Pancreas (tissue), 10 donors: Measurements from ENCODE around the gene FAM47E. TPM values are rescaled to one million over a fixed set of nuclear protein-coding genes. Genes with fewer than 3 reads are reported as not detected.
"Not testable (repeated sequence)": the region's sequence is repeated elsewhere in the genome, so short reads cannot be mapped to it uniquely, and the experiment has no call there.

Experiments used
- ATAC-seq, 4 donors: fragments of 200-7000 bp; cut with Tn5 transposase; one replicate each; pipeline versions ENCODE4 v1.8.0 to v1.9.1; 2020; ENCODE audit warnings: mild to moderate bottlenecking in 4 of 4, moderate library complexity in 4 of 4
- DNase-seq, 6 donors: peaks; one replicate each; pipeline ENCODE4 v3.0.0-alpha.2; 2020
- FAIRE-seq: peaks from 2 replicates; lab custom pipeline; 2012; peaks lifted over from hg19 to GRCh38; lab: Jason Lieb, UNC
- H3K27ac ChIP-seq, 4 donors: fragments of 200-600 bp; sonication (generic); 1 replicate in 3 of 4; 2 replicates in 1 of 4; pipeline versions ENCODE4 v1.5.0 to v1.8.0; 2020
- H3K27me3 ChIP-seq, 4 donors: fragments of 200-600 bp; one replicate each; pipeline ENCODE4 v1.8.0; 2021
- H3K36me3 ChIP-seq, 3 donors: fragments of 200-600 bp; sonication (generic) in 1 of 3; one replicate each; pipeline versions ENCODE4 v1.5.0 to v1.8.0; 2020 to 2021
- H3K4me1 ChIP-seq, 3 donors: fragments of 200-600 bp; one replicate each; pipeline ENCODE4 v1.8.0; 2021
- H3K4me3 ChIP-seq, 4 donors: fragments of 200-600 bp; sonication (generic) in 2 of 4; one replicate each; pipeline versions ENCODE4 v1.5.0 to v1.8.0; 2020 to 2021
- H3K9me3 ChIP-seq, 4 donors: fragments of 200-600 bp; one replicate each; pipeline ENCODE4 v1.8.0; 2021
- WGBS, 2 donors: extraction: QIAGEN DNeasy Blood & Tissue Kit; methylation state at CpG; one replicate each; pipeline ENCODE4 v1.1.7; 2013; 5-methylcytosine and 5-hydroxymethylcytosine counted together
- intact Hi-C, 3 donors: fragments of 100-400 bp; cut with DNase I; formaldehyde crosslinking; loops; one replicate each; pipeline versions ENCODE4 v1.11.1 to v1.14.2; 2022
- polyA plus RNA-seq, 2 donors: library from polyadenylated mRNA; stranded (reverse); fragments of 200-250 nt; gene quantifications; one replicate each; pipeline ENCODE4 v1.2.3, GENCODE V29; 2013
- total RNA-seq, 6 donors: library from RNA; stranded (reverse); fragmentation: NEBNext Ultra II Directional in 4 of 6; extraction: Animal tissue kit (Norgen Biotek cat#: 25700) in 4 of 6; gene quantifications; one replicate each; pipeline versions ENCODE4 v1.2.1 to v1.2.4, GENCODE V29; 2021 to 2023
- TF ChIP-seq, protein P1 (sequence below), 4 donors: fragments of 200-600 bp; sonication (generic) in 3 of 4; IDR thresholded peaks; one replicate each; pipeline versions ENCODE4 v1.5.0 to v1.8.0; 2021; ENCODE audit warnings: antibody characterized with exemption in 4 of 4
- donor health status: healthy with polysubstance abuse.
- donor health status: DM: no; HTN: no; CAD: no; lungs with moderate emphysema.
- donor health status: DM: no; HTN: no; CAD: no.
- donor health status: control.
- donor health status: control.
- donor health status: Bipolar disorder and iron deficiency.
- donor health status: DM: yes; HTN: yes; CAD: no.
- donor health status: DM: no; HTN: no; CAD: no.
- donor health status: DM: no; HTN: no; CAD: no.
- donor health status: DM: yes; HTN: yes; CAD: no.

FAM47E gene
- total and polyA plus RNA-seq, 8 donors, result 3.6 to 14.8 (median 9.3) TPM

DNA sequence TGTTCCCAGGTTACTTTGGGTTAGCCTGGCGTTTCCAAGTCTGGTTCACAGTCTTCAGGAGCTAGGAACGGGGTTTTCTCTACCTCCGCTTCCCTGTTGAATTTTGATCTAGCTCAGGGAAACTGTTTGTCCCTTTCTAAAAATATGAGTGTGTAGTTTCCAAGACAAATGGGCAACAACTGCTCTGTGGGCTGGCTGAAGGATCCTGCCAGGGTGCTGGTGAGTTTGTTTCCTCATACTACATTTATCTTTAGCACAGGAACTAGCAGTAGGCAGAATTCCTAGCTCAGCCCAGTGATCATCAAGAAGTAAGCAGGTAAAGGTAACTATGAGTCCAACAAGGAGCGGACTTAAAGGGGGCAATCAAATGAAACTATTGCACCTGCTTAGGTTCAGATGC, 13.3 kb upstream of the FAM47E start:
- FAIRE-seq (no peak), ATAC-seq (peak in 1 of 4 donors; percentile 23), DNase-seq (no peak)
- Histone ChIP-seq H3K27me3 (no peaks in the 10 kb centered on the region), H3K9me3 (no peaks in the 10 kb centered on the region), H3K27ac (peak overlapping the region in 3 of 4 donors; percentile 7 to 57 (median 23)), H3K4me1 (peaks cover 11 to 19% (median 12%) of the 10 kb centered on the region in 3 donors), H3K4me3 (no peak overlapping the region), H3K36me3 (no peaks in the 10 kb centered on the region)
- 70 to 88% methylated on average over 4 of the region's 4 CpGs for WGBS, 2 donors
- TF ChIP-seq, protein P1, sequence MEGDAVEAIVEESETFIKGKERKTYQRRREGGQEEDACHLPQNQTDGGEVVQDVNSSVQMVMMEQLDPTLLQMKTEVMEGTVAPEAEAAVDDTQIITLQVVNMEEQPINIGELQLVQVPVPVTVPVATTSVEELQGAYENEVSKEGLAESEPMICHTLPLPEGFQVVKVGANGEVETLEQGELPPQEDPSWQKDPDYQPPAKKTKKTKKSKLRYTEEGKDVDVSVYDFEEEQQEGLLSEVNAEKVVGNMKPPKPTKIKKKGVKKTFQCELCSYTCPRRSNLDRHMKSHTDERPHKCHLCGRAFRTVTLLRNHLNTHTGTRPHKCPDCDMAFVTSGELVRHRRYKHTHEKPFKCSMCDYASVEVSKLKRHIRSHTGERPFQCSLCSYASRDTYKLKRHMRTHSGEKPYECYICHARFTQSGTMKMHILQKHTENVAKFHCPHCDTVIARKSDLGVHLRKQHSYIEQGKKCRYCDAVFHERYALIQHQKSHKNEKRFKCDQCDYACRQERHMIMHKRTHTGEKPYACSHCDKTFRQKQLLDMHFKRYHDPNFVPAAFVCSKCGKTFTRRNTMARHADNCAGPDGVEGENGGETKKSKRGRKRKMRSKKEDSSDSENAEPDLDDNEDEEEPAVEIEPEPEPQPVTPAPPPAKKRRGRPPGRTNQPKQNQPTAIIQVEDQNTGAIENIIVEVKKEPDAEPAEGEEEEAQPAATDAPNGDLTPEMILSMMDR (IDR thresholded peaks at IDR 0.05), result no peak
- intact Hi-C loops, result no loop called here

DNA sequence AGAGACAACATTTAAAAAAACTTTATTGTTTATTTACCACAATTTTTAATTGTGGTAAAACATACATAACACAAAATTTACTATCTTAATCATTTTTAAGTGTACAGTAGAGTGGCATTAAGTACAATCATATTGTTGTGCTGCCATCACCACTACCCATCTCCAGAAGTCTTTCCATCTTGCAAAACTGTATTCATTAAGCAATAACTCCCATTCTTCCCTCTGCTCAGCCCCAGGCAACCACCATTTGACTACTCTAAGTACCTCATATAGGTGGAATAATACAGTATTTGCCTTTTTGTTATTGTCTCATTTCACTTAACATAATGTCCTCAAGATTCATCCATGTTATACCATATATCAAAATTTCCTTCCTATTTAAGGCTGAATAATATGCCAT, 12.8 kb upstream of the FAM47E start:
- DNase-seq (no peak), ATAC-seq (no peak), FAIRE-seq (no peak)
- H3K27me3 ChIP-seq, result no peaks in the 10 kb centered on the region
- H3K36me3 ChIP-seq, result no peaks in the 10 kb centered on the region
- H3K9me3 ChIP-seq, result no peaks in the 10 kb centered on the region
- peaks cover 11 to 19% (median 11%) of the 10 kb centered on the region in 3 donors for H3K4me1 ChIP-seq
- no peak overlapping the region for H3K27ac ChIP-seq
- TF ChIP-seq, protein P1 (IDR thresholded peaks at IDR 0.05), result no peak
- intact Hi-C loops, result no loop called here
- no peak overlapping the region for H3K4me3 ChIP-seq

DNA sequence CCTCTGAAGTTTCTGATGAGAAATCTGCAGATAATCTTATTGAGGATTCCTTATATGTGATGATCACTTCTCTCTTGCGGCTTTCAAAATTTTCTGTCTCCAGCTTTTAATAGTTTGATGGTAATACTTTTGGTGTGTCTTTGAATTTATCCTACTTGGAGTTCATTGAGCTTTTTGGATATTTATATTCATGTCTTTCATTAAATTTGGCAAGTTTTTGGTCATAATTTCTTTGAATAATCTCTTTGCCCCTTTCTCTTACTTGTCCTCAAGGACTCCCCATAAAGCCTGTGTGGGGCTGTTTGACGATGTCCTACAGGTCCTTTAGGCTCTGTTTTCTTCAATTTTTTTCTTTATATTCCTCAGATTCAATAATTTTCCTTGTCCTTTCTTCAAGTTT, 11.3 kb upstream of the FAM47E start:
- H3K9me3 ChIP-seq, result no peaks in the 10 kb centered on the region
- TF ChIP-seq, protein P1 (IDR thresholded peaks at IDR 0.05), result no peak
- no peak overlapping the region for H3K4me3 ChIP-seq
- no peak for ATAC-seq
- H3K4me1 ChIP-seq, result peaks cover 6 to 11% (median 6%) of the 10 kb centered on the region in 3 donors
- DNase-seq, result no peak
- WGBS, 2 donors, result 98 to 99% methylated on average over 2 of the region's 2 CpGs
- no peak for FAIRE-seq
- no peaks in the 10 kb centered on the region for H3K36me3 ChIP-seq
- H3K27ac ChIP-seq, result no peak overlapping the region
- no peaks in the 10 kb centered on the region for H3K27me3 ChIP-seq
- intact Hi-C loops, result no loop called here

DNA sequence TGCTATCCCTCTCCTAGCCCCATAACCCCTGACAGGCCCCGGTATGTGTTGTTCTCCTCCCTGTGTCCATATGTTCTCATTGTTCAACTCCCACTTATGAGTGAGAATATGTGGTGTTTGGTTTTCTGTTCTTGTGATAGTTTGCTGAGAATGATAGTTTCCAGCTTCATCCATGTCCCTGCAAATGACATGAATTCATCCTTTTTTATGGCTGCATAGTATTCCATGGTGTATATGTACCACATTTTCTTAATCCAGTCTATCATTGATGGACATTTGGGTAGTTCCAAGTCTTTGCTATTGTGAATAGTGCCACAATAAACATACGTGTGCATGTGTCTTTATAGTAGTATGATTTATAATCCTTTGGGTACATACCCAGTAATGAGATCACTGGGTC, 7.6 kb upstream of the FAM47E start:
- intact Hi-C loops, FAIRE-seq, H3K36me3 ChIP-seq, H3K9me3 ChIP-seq, H3K4me3 ChIP-seq, H3K4me1 ChIP-seq, H3K27ac ChIP-seq, DNase-seq, ATAC-seq, H3K27me3 ChIP-seq: not testable (repeated sequence)
- 89 to 98% methylated on average over 2 of the region's 2 CpGs for WGBS, 2 donors

DNA sequence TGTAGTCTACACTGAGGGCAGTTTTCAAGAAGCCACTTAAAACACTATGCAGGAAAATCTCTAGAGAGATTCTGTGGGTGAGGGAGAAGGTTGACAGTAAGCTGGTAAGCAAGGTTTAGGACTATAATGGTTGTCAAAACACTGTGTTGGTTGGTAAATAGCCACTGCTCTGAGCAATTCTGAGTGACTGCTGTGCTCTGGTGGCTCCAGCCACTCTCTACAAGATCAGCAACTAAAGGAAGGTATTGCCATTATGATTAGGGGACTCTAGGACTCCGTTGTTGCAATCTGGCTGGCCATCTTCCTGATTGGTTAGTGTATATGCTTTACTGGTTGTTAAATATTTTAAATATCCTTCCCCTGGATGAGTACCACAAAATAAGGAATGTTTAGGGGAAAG, 5.5 kb upstream of the FAM47E start:
- DNase-seq, result no peak
- no peak overlapping the region for H3K4me3 ChIP-seq
- TF ChIP-seq, protein P1 (IDR thresholded peaks at IDR 0.05), result no peak
- H3K4me1 ChIP-seq, result peaks cover 0 to 5% (median 4%) of the 10 kb centered on the region in 3 donors
- no peak for FAIRE-seq
- H3K27ac ChIP-seq, result no peak overlapping the region
- intact Hi-C loops, result no loop called here
- 33 to 48% methylated on average over 1 of the region's 1 CpG for WGBS, 2 donors
- peak in 2 of 4 donors; percentile 51 to 65 for ATAC-seq
- H3K9me3 ChIP-seq, result no peaks in the 10 kb centered on the region
- H3K36me3 ChIP-seq, result no peaks in the 10 kb centered on the region
- no peaks in the 10 kb centered on the region for H3K27me3 ChIP-seq
